ENCODE data around the gene GALNTL6.

Gene GALNTL6

GRCh38 chr4:172068506-172068905 is 255.3 kb downstream of the GALNTL6 start:
- no peak for DNase-seq
- Mint-ChIP-seq H3K27me3 (ENCODE audit: low read depth, poor library complexity) (peaks cover 5% of the 10 kb centered on the region), H3K4me3 (no peak overlapping the region), H3K27ac (no peak overlapping the region), H3K36me3 (ENCODE audit: low read depth) (no peaks in the 10 kb centered on the region), H3K9me3 (no peaks in the 10 kb centered on the region), H3K4me1 (peaks cover 2% of the 10 kb centered on the region)
- no peak for TF ChIP-seq CTCF (IDR thresholded peaks at IDR 0.05)

GRCh38 chr4:172073590-172073989 is 260.4 kb downstream of the GALNTL6 start:
- H3K27me3 Mint-ChIP-seq (ENCODE audit: low read depth, poor library complexity), result peaks cover 5% of the 10 kb centered on the region
- H3K36me3 Mint-ChIP-seq (ENCODE audit: low read depth), result no peaks in the 10 kb centered on the region
- H3K27ac Mint-ChIP-seq, result peak overlapping the region; percentile 21
- DNase-seq, result no peak
- no peak for TF ChIP-seq CTCF (IDR thresholded peaks at IDR 0.05)
- H3K9me3 Mint-ChIP-seq, result no peaks in the 10 kb centered on the region
- H3K4me1 Mint-ChIP-seq, result peaks cover 7% of the 10 kb centered on the region
- H3K4me3 Mint-ChIP-seq, result no peak overlapping the region

GRCh38 chr4:172083272-172083671 is 270.1 kb downstream of the GALNTL6 start:
- no peak for DNase-seq
- Mint-ChIP-seq H3K4me3 (no peak overlapping the region), H3K27ac (no peak overlapping the region), H3K4me1 (no peaks in the 10 kb centered on the region), H3K27me3 (ENCODE audit: low read depth, poor library complexity) (peaks cover 5% of the 10 kb centered on the region), H3K36me3 (ENCODE audit: low read depth) (no peaks in the 10 kb centered on the region), H3K9me3 (no peaks in the 10 kb centered on the region)
- no peak for TF ChIP-seq CTCF (IDR thresholded peaks at IDR 0.05)

GRCh38 chr4:172088556-172088955 is 275.4 kb downstream of the GALNTL6 start:
- TF ChIP-seq CTCF (IDR thresholded peaks at IDR 0.05), result no peak
- DNase-seq, result no peak
- H3K9me3 Mint-ChIP-seq, result no peaks in the 10 kb centered on the region
- H3K36me3 Mint-ChIP-seq (ENCODE audit: low read depth), result no peaks in the 10 kb centered on the region
- H3K4me1 Mint-ChIP-seq, result no peaks in the 10 kb centered on the region
- H3K27ac Mint-ChIP-seq, result no peak overlapping the region
- H3K4me3 Mint-ChIP-seq, result no peak overlapping the region
- H3K27me3 Mint-ChIP-seq (ENCODE audit: low read depth, poor library complexity), result peaks cover 2% of the 10 kb centered on the region

- Mint-ChIP-seq H3K4me1 (no peaks in the 10 kb centered on the region), H3K9me3 (no peaks in the 10 kb centered on the region), H3K27ac (no peak overlapping the region), H3K27me3 (ENCODE audit: low read depth, poor library complexity) (peaks cover 6% of the 10 kb centered on the region), H3K36me3 (ENCODE audit: low read depth) (no peaks in the 10 kb centered on the region), H3K4me3 (no peak overlapping the region)
- no peak for DNase-seq
- no peak for TF ChIP-seq CTCF (IDR thresholded peaks at IDR 0.05)
Observed at GRCh38 chr4:172095161-172095560, 282.0 kb downstream of the GALNTL6 start.

- H3K27me3 Mint-ChIP-seq (ENCODE audit: low read depth, poor library complexity), result peaks cover 6% of the 10 kb centered on the region
- no peak for TF ChIP-seq CTCF (IDR thresholded peaks at IDR 0.05)
- no peak overlapping the region for H3K4me3 Mint-ChIP-seq
- H3K9me3 Mint-ChIP-seq, result no peaks in the 10 kb centered on the region
- H3K27ac Mint-ChIP-seq, result no peak overlapping the region
- H3K4me1 Mint-ChIP-seq, result no peaks in the 10 kb centered on the region
- DNase-seq, result no peak
- no peaks in the 10 kb centered on the region for H3K36me3 Mint-ChIP-seq (ENCODE audit: low read depth)
Observed at GRCh38 chr4:172096786-172097185, 283.6 kb downstream of the GALNTL6 start.
